AG04450 (cell line): ENCODE results near the gene RBM4B. TPM values are rescaled to one million over a fixed set of nuclear protein-coding genes. Genes with fewer than 3 reads are reported as not detected.

ENCODE experiments used
- CTCF ChIA-PET: fragments of 300-600, 350-600 bp; formaldehyde crosslinking; extraction: SDS; loops from one replicate; lab custom pipeline; 2022; ENCODE audit warnings: antibody characterized with exemption, inconsistent platforms; lab: Charles Lee
- POLR2A ChIA-PET: fragments of 350-600 bp; formaldehyde crosslinking; extraction: SDS; loops from one replicate; lab custom pipeline; 2021; ENCODE audit warnings: antibody characterized with exemption, inconsistent platforms; lab: Yijun Ruan, JAX
- DNase-seq: peaks from one replicate; pipeline ENCODE4 v3.0.0-alpha.2; 2011; ENCODE audit warnings: low read depth, low spot score
- H3K27ac ChIP-seq: one replicate; pipeline ENCODE4 v1.5.1; 2012; ENCODE audit warnings: low read depth, low read length, control low read depth
- H3K27me3 ChIP-seq: one replicate; pipeline ENCODE4 v1.6.0; 2012; ENCODE audit warnings: low read length; ENCODE audit not compliant: control insufficient read depth, insufficient read depth
- H3K4me3 ChIP-seq: 2 replicates; pipeline ENCODE4 v1.5.1; 2011; ENCODE audit warnings: mild to moderate bottlenecking, low read depth, low read length, control low read depth
- H3K9me3 ChIP-seq: 2 replicates; pipeline ENCODE4 v1.5.1; 2012; ENCODE audit warnings: low read length; ENCODE audit not compliant: control insufficient read depth, insufficient read depth
- CTCF ChIP-seq: IDR thresholded peaks from 2 replicates; pipeline ENCODE4 v1.5.1; 2011; ENCODE audit warnings: low read depth, low read length, control low read depth, inconsistent platforms
- polyA plus RNA-seq: library from polyadenylated mRNA; depleted of rRNA; stranded (reverse); fragments of >200 nt; gene quantifications from 2 replicates; pipeline ENCODE4 v1.2.3, GENCODE V29; 2011

The RBM4B gene
- polyA plus RNA-seq, 1 experiment = 43.8 TPM

GRCh38 chr11:66722745-66723651 lies 45.3 kb upstream of the RBM4B start:
- no peaks in the 10 kb centered on the region for H3K9me3 ChIP-seq
- peaks cover 46% of the 10 kb centered on the region for H3K27me3 ChIP-seq
- H3K4me3 ChIP-seq = no peak overlapping the region
- TF ChIP-seq CTCF = no peak
- ChIA-PET POLR2A (no interaction called here), CTCF (no interaction called here)
- no peak overlapping the region for H3K27ac ChIP-seq
- DNase-seq = no peak

- no peak for TF ChIP-seq CTCF
- ChIA-PET CTCF (interaction anchor here (0.6 kb wide), 1 partner anchor 34 kb away, joined by 6 read pairs; no protein-coding TSS in a partner anchor), POLR2A (interaction anchor here (0.7 kb wide), 1 partner anchor 121 kb away, joined by 4 read pairs; the partner anchor contains the start of gene RCE1)
- Histone ChIP-seq H3K9me3 (no peaks in the 10 kb centered on the region), H3K27me3 (peaks cover 40% of the 10 kb centered on the region), H3K27ac (no peak overlapping the region), H3K4me3 (no peak overlapping the region)
- no peak for DNase-seq
Observed at GRCh38 chr11:66721939-66722338, 44.3 kb upstream of the RBM4B start.

- ChIA-PET POLR2A (no interaction called here), CTCF (no interaction called here)
- no peaks in the 10 kb centered on the region for H3K9me3 ChIP-seq
- DNase-seq = no peak
- peaks cover 30% of the 10 kb centered on the region for H3K27me3 ChIP-seq
- no peak overlapping the region for H3K27ac ChIP-seq
- H3K4me3 ChIP-seq = no peak overlapping the region
- TF ChIP-seq CTCF = no peak
Observed at GRCh38 chr11:66720899-66721470, 43.3 kb upstream of the RBM4B start.

GRCh38 chr11:66720223-66720898 lies 42.7 kb upstream of the RBM4B start:
- Histone ChIP-seq H3K27ac (no peak overlapping the region), H3K27me3 (peaks cover 24% of the 10 kb centered on the region), H3K4me3 (no peak overlapping the region), H3K9me3 (no peaks in the 10 kb centered on the region)
- DNase-seq = no peak
- TF ChIP-seq CTCF = no peak
- ChIA-PET POLR2A (no interaction called here), CTCF (no interaction called here)
